Spleen (tissue), 11 donors: ENCODE measurements around the gene TAGLN3. TPM values are rescaled to one million over a fixed set of nuclear protein-coding genes. Genes with fewer than 3 reads are reported as not detected.

Experiments
- DNase-seq: peaks from one replicate; pipeline ENCODE4 v3.0.0-alpha.2; 2020
- H3K27ac ChIP-seq, 8 donors: fragments of 200-600 bp; sonication (generic) in 7 of 8; 1 replicate in 4 of 8; 2 replicates in 4 of 8; pipeline versions ENCODE4 v1.5.0 to v1.8.0; 2016 to 2021; ENCODE audit warnings: inconsistent platforms in 4 of 8, mild to moderate bottlenecking in 4 of 8, moderate library complexity in 1 of 8
- H3K27me3 ChIP-seq, 7 donors: fragments of 200-600 bp; sonication (generic) in 6 of 7; replicated peaks in 1 of 7; 1 replicate in 4 of 7; 2 replicates in 3 of 7; pipeline versions ENCODE4 v1.5.0 to v1.8.0; 2016 to 2021; ENCODE audit warnings: inconsistent platforms in 3 of 7, mild to moderate bottlenecking in 1 of 7
- H3K36me3 ChIP-seq, 6 donors: fragments of 200-600 bp; sonication (generic) in 5 of 6; 1 replicate in 4 of 6; 2 replicates in 2 of 6; pipeline versions ENCODE4 v1.5.0 to v1.8.0; 2016 to 2021; ENCODE audit warnings: inconsistent platforms in 2 of 6
- H3K4me1 ChIP-seq, 6 donors: fragments of 200-600 bp; sonication (generic) in 5 of 6; 1 replicate in 3 of 6; 2 replicates in 3 of 6; pipeline versions ENCODE4 v1.5.0 to v1.8.0; 2016 to 2021; ENCODE audit warnings: inconsistent platforms in 3 of 6
- H3K4me3 ChIP-seq, 8 donors: fragments of 200-600 bp; sonication (generic) in 7 of 8; 1 replicate in 4 of 8; 2 replicates in 4 of 8; pipeline versions ENCODE4 v1.5.0 to v1.8.0; 2016 to 2021; ENCODE audit warnings: inconsistent platforms in 4 of 8, mild to moderate bottlenecking in 4 of 8, moderate library complexity in 2 of 8
- H3K9me3 ChIP-seq, 8 donors: fragments of 200-600 bp; sonication (generic) in 7 of 8; 1 replicate in 4 of 8; 2 replicates in 4 of 8; pipeline versions ENCODE4 v1.5.0 to v1.8.0; 2016 to 2021; ENCODE audit warnings: inconsistent platforms in 4 of 8
- CTCF ChIP-seq, 11 experiments: fragments of 200-600 bp in 7 of 11; fragments of 450-650 bp in 4 of 11; sonication (generic) in 4 of 11; IDR thresholded peaks in 8 of 11; conservative IDR thresholded peaks in 3 of 11; 1 replicate in 7 of 11; 2 replicates in 4 of 11; pipeline versions ENCODE4 v1.4.0 to v1.8.0; 2016 to 2021; ENCODE audit warnings: antibody characterized with exemption in 11 of 11, inconsistent platforms in 4 of 11, mild to moderate bottlenecking in 1 of 11
- POLR2A ChIP-seq, 3 donors: fragments of 450-650 bp; IDR thresholded peaks; one replicate each; pipeline ENCODE4 v1.5.1; 2017; ENCODE audit warnings: antibody characterized with exemption in 3 of 3, mild to moderate bottlenecking in 1 of 3
- POLR2AphosphoS5 ChIP-seq, 3 donors: sonication (generic); formaldehyde crosslinking; IDR thresholded peaks; one replicate each; pipeline ENCODE4 v1.5.1; 2017; ENCODE audit warnings: antibody characterized with exemption in 3 of 3
- whole genome bisulfite sequencing, 5 donors: extraction: QIAGEN DNeasy Blood & Tissue Kit in 3 of 5; methylation state at CpG; one replicate each; pipeline versions ENCODE4 v1.1.5 to v1.1.7; 2013 to 2018; 5-methylcytosine and 5-hydroxymethylcytosine counted together
- intact Hi-C: fragments of 100-400 bp; cut with DNase I; formaldehyde crosslinking; loops from one replicate; pipeline ENCODE4 v1.15.0; 2023; ENCODE audit warnings: low total_unique reads
- polyA plus RNA-seq, 3 donors: library from polyadenylated mRNA; stranded (reverse); fragments of 200-250 nt; gene quantifications; one replicate each; pipeline ENCODE4 v1.2.1, GENCODE V29; 2013
- total RNA-seq, 7 donors: library from RNA; depleted of rRNA in 3 of 7; stranded (reverse); fragments of >200 nt in 3 of 7; fragmentation: NEBNext Ultra II Directional in 4 of 7; extraction: Animal tissue kit (Norgen Biotek cat#: 25700) in 4 of 7; gene quantifications; one replicate each; pipeline versions ENCODE4 v1.1.0 to v1.2.1, GENCODE V29; 2016 to 2021
- donor health status: healthy with polysubstance abuse.
- donor health status: DM: no; HTN: no; CAD: no; lungs with moderate emphysema.
- donor health status: DM: no; HTN: no; CAD: no.
- donor health status: Bipolar disorder and iron deficiency.
- donor health status: healthy.
- donor health status: DM: no; HTN: no; CAD: no.
- donor health status: DM: yes; HTN: yes; CAD: no.

TAGLN3 gene
- total and polyA plus RNA-seq, 10 donors, result not detected

DNA sequence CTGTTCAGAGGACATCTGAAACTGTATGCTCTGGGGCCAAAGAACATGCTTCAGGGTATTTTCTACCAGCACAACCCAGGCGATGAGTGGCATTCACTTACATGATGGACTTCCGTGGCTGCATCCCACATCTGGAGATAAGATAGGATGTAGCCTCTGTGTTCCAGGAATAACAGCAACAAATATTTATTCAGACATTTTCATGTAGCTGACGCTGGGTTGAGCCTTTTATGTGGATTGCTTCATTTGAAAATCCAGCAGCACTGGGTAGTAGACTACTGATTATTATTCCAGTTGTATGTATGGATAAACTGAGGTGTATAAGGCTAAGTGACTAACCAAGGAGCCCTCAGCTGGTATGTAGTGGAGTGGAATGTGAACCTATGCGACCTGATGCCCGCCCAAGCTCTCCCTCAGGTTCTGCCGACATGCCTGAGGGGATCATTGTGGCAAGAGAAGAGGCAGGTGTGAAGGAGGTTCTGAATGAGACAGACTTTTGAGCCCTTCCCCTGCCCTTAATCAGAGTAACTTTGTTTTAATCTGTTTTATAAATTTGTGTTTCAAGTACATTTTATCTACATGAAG lies 45.8 kb upstream of the TAGLN3 start:
- no peak for DNase-seq
- H3K4me1 ChIP-seq, result peaks cover 0 to 11% (median 0%) of the 10 kb centered on the region in 6 donors
- no peak overlapping the region for H3K27ac ChIP-seq
- H3K36me3 ChIP-seq, result peaks cover 0 to 33% (median 0%) of the 10 kb centered on the region in 6 donors
- TF ChIP-seq POLR2AphosphoS5 (IDR thresholded peaks at IDR 0.05) (no peak), POLR2A (IDR thresholded peaks at IDR 0.05) (no peak), CTCF (IDR thresholded peaks at IDR 0.05 in 8 of 11, conservative IDR thresholded peaks at IDR 0.05 in 3 of 11) (no peak)
- no peak overlapping the region for H3K4me3 ChIP-seq
- WGBS, 5 donors, result 82 to 95% (median 90%) methylated on average over 6 of the region's 6 CpGs
- intact Hi-C loops, result no loop called here
- no peaks in the 10 kb centered on the region for H3K27me3 ChIP-seq
- no peaks in the 10 kb centered on the region for H3K9me3 ChIP-seq

DNA sequence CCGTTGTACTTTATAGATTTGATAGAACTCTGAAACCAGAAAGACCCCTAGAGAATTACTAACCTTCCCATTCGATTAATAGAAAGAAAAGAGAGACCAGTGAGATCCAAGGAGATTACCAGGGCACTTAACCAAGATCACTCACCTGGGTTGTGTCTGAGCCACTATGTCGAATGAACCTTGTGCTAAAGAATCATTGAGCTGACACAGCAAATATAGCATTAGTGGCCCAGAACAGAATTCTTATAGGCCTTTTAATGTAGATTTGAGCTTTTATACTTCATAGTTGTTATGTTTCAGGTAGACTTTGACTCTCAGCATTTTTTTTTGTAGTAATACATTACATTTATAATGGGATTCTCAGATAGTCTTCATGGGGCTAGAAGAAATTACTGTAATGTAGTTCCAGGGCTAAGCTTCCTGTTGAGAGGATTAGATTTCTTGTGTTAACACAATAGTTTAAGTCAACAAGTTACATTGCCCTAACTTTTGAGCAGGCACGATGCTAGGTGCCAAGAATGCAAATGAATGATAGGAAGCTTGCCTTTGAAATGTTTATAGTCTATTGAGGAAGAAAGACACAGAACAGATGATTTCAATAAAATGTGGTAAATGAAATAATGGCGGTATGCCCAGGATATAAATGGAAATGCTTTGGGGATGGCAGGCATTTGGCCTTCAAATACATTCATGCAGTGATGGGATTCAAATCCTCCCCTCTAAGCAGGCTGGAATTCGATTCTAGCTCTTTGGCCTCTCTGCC lies 44.3 kb upstream of the TAGLN3 start:
- 68 to 88% (median 81%) methylated on average over 6 of the region's 6 CpGs for WGBS, 5 donors
- H3K4me1 ChIP-seq, result peaks cover 0 to 11% (median 0%) of the 10 kb centered on the region in 6 donors
- TF ChIP-seq CTCF (IDR thresholded peaks at IDR 0.05 in 8 of 11, conservative IDR thresholded peaks at IDR 0.05 in 3 of 11) (no peak), POLR2AphosphoS5 (IDR thresholded peaks at IDR 0.05) (no peak), POLR2A (IDR thresholded peaks at IDR 0.05) (no peak)
- no peak overlapping the region for H3K4me3 ChIP-seq
- intact Hi-C loops, result no loop called here
- H3K27me3 ChIP-seq, result no peaks in the 10 kb centered on the region
- peaks cover 0 to 28% (median 0%) of the 10 kb centered on the region in 6 donors for H3K36me3 ChIP-seq
- H3K9me3 ChIP-seq, result no peaks in the 10 kb centered on the region
- DNase-seq, result no peak
- H3K27ac ChIP-seq, result no peak overlapping the region

- no peak for TF ChIP-seq POLR2AphosphoS5 (IDR thresholded peaks at IDR 0.05)
- no peak for TF ChIP-seq CTCF (IDR thresholded peaks at IDR 0.05 in 8 of 11, conservative IDR thresholded peaks at IDR 0.05 in 3 of 11)
- no peak for TF ChIP-seq POLR2A (IDR thresholded peaks at IDR 0.05)
- H3K4me3 ChIP-seq, result no peak overlapping the region
- no peaks in the 10 kb centered on the region for H3K27me3 ChIP-seq
- peak overlapping the region in 1 of 8 donors; percentile 22 for H3K27ac ChIP-seq
- 86 to 98% (median 96%) methylated on average over 1 of the region's 1 CpG for WGBS, 5 donors
- no peaks in the 10 kb centered on the region for H3K9me3 ChIP-seq
- H3K4me1 ChIP-seq, result peaks cover 0 to 11% (median 0%) of the 10 kb centered on the region in 6 donors
- DNase-seq, result no peak
- intact Hi-C loops, result no loop called here
- H3K36me3 ChIP-seq, result peaks cover 0 to 28% (median 0%) of the 10 kb centered on the region in 6 donors
Measured at GRCh38 chr3:111955876-111956275, 42.8 kb upstream of the TAGLN3 start.

- no peak for DNase-seq
- peak overlapping the region in 1 of 8 donors; percentile 22 for H3K27ac ChIP-seq
- peaks cover 0 to 28% (median 0%) of the 10 kb centered on the region in 6 donors for H3K36me3 ChIP-seq
- TF ChIP-seq POLR2A (IDR thresholded peaks at IDR 0.05) (no peak), CTCF (IDR thresholded peaks at IDR 0.05 in 8 of 11, conservative IDR thresholded peaks at IDR 0.05 in 3 of 11) (no peak), POLR2AphosphoS5 (IDR thresholded peaks at IDR 0.05) (no peak)
- H3K4me3 ChIP-seq, result no peak overlapping the region
- 85 to 92% (median 86%) methylated on average over 3 of the region's 3 CpGs for WGBS, 5 donors
- H3K9me3 ChIP-seq, result no peaks in the 10 kb centered on the region
- no peaks in the 10 kb centered on the region for H3K27me3 ChIP-seq
- H3K4me1 ChIP-seq, result peaks cover 0 to 11% (median 0%) of the 10 kb centered on the region in 6 donors
- intact Hi-C loops, result no loop called here
Measured at GRCh38 chr3:111956449-111956848, 42.3 kb upstream of the TAGLN3 start.
